OCI-LY7 (cell line): Measurements from ENCODE around the gene SLX4. TPM values are rescaled to one million over a fixed set of nuclear protein-coding genes. Genes with fewer than 3 reads are reported as not detected.

Experiments used
- BruUV-seq: library from RNA; stranded (reverse); fragments of 400-500 nt; replicated peaks from 2 replicates; lab custom pipeline; 2021; lab: Mats Ljungman, UMichigan
- CTCF ChIA-PET: fragments of 300-600 bp; sonication (Branson Sonifier 250); formaldehyde crosslinking; loops from one replicate; lab custom pipeline; 2022; ENCODE audit warnings: antibody characterized with exemption; ENCODE audit not compliant: unreplicated experiment; lab: Charles Lee
- POLR2A ChIA-PET: fragments of 300-600 bp; sonication (Branson Sonifier 250); formaldehyde crosslinking; loops from one replicate; lab custom pipeline; 2022; ENCODE audit warnings: antibody characterized with exemption; lab: Charles Lee
- DNase-seq: peaks from one replicate; pipeline ENCODE4 v3.0.0-alpha.2; 2015; ENCODE audit warnings: low spot score
- H2AFZ ChIP-seq: fragments of 200-600 bp; sonication (generic), shearing (Covaris generic); 2 replicates; pipeline ENCODE4 v1.6.1; 2014; ENCODE audit warnings: mild to moderate bottlenecking, antibody characterized with exemption, low read length, moderate library complexity
- H3K27ac ChIP-seq: fragments of 200-600 bp; sonication (generic); 2 replicates; pipeline ENCODE4 v1.5.1; 2014; ENCODE audit warnings: mixed run types, low read depth, mild to moderate bottlenecking, moderate library complexity, low read length, inconsistent platforms; ENCODE audit not compliant: poor library complexity, severe bottlenecking
- H3K36me3 ChIP-seq: fragments of 200-600 bp; sonication (generic); 2 replicates; pipeline ENCODE4 v1.6.1; 2014; ENCODE audit warnings: mild to moderate bottlenecking, antibody characterized with exemption, low read length, moderate library complexity, mixed read lengths; ENCODE audit not compliant: insufficient read depth
- H3K4me1 ChIP-seq: fragments of 200-600 bp; sonication (generic); 2 replicates; pipeline ENCODE4 v1.5.1; 2014; ENCODE audit warnings: mild to moderate bottlenecking, low read length; ENCODE audit not compliant: insufficient read depth, poor library complexity, severe bottlenecking
- H3K4me2 ChIP-seq: fragments of 200-600 bp; sonication (generic); 2 replicates; pipeline ENCODE4 v1.6.1; 2014; ENCODE audit warnings: mild to moderate bottlenecking, low read length
- H3K4me3 ChIP-seq: fragments of 200-600 bp; sonication (generic); 2 replicates; pipeline ENCODE4 v1.5.1; 2014; ENCODE audit warnings: mild to moderate bottlenecking, low read depth, low read length; ENCODE audit not compliant: poor library complexity, severe bottlenecking
- H3K79me2 ChIP-seq: fragments of 200-600 bp; sonication (generic); 2 replicates; pipeline ENCODE4 v1.6.1; 2016; ENCODE audit warnings: low read depth, mild to moderate bottlenecking, low read length, moderate library complexity, mixed read lengths; ENCODE audit not compliant: insufficient read depth
- H3K9me2 ChIP-seq: fragments of 200-600 bp; sonication (generic); 2 replicates; pipeline ENCODE4 v1.6.1; 2016; ENCODE audit warnings: mild to moderate bottlenecking, low read length, mixed read lengths; ENCODE audit not compliant: insufficient read depth
- H3K9me3 ChIP-seq: fragments of 200-600 bp; sonication (generic); 2 replicates; pipeline ENCODE4 v1.6.1; 2014; ENCODE audit warnings: mild to moderate bottlenecking, mixed run types, low read length, mixed read lengths
- H4K20me1 ChIP-seq: fragments of 200-600 bp; sonication (generic); 2 replicates; pipeline ENCODE4 v1.6.1; 2014; ENCODE audit warnings: mild to moderate bottlenecking, antibody characterized with exemption, low read length, moderate library complexity, mixed read lengths; ENCODE audit not compliant: insufficient read depth
- EZH2phosphoT487 ChIP-seq: fragments of 200-600 bp; sonication (generic); IDR thresholded peaks from 2 replicates; pipeline ENCODE4 v1.6.1; 2018; ENCODE audit warnings: low read depth, borderline replicate concordance, mild to moderate bottlenecking, mixed run types, antibody characterized with exemption, low read length, moderate library complexity, mixed read lengths
- intact Hi-C: fragments of 100-400 bp; cut with micrococcal nuclease; formaldehyde crosslinking; loops from one replicate; pipeline ENCODE4 v1.10.0; 2022; ENCODE audit not compliant: unreplicated experiment
- total RNA-seq, 2 experiments: library from RNA; depleted of rRNA in 1 of 2; stranded (reverse); fragments of >200 nt in 1 of 2; shearing (Covaris generic) in 1 of 2; gene quantifications; 2 replicates each; pipeline ENCODE4 v1.2.3, GENCODE V29; 2014 to 2022
- TF ChIP-seq, protein P1 (sequence below): fragments of 200-600 bp; sonication (generic); conservative IDR thresholded peaks from 2 replicates; pipeline ENCODE4 v1.5.1; 2014; ENCODE audit warnings: mild to moderate bottlenecking, antibody characterized with exemption, low read length, moderate library complexity, mixed read lengths

The SLX4 gene
- total RNA-seq, 2 experiments from 2014 or later = 13.2 to 35.7 TPM

DNA sequence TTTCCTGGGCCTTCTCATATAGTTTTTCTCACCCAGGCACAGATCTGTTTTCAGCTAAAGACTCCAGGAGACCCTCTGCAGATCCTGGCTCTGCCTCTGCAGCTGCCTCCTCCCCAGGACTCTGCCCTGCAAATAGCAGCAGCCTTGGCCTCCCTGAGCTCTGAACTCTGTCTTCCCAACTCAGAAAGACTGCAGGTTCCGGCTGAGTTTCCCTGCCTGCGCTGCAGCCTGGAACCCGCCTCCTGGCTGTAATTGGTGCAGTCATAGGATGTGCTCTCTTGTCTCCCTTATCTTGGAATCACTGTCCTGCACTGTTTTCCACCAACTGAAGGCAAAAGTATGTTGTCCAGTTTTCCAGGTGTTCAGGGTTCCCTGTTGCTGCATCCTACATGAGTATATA lies 28.8 kb upstream of the SLX4 start:
- no peak for DNase-seq
- Histone ChIP-seq H3K4me1 (peaks cover 17% of the 10 kb centered on the region), H3K4me3 (no peak overlapping the region), H3K79me2 (peaks cover 35% of the 10 kb centered on the region; the same call in 1 of the 2 replicates), H3K9me3 (no peaks in the 10 kb centered on the region), H3K9me2 (no peaks in the 10 kb centered on the region), H3K36me3 (peaks cover 29% of the 10 kb centered on the region; the same call in 1 of the 2 replicates), H3K4me2 (no peak overlapping the region), H4K20me1 (no peaks in the 10 kb centered on the region), H3K27ac (no peak overlapping the region), H2AFZ (no peak overlapping the region)
- TF ChIP-seq, protein P1, sequence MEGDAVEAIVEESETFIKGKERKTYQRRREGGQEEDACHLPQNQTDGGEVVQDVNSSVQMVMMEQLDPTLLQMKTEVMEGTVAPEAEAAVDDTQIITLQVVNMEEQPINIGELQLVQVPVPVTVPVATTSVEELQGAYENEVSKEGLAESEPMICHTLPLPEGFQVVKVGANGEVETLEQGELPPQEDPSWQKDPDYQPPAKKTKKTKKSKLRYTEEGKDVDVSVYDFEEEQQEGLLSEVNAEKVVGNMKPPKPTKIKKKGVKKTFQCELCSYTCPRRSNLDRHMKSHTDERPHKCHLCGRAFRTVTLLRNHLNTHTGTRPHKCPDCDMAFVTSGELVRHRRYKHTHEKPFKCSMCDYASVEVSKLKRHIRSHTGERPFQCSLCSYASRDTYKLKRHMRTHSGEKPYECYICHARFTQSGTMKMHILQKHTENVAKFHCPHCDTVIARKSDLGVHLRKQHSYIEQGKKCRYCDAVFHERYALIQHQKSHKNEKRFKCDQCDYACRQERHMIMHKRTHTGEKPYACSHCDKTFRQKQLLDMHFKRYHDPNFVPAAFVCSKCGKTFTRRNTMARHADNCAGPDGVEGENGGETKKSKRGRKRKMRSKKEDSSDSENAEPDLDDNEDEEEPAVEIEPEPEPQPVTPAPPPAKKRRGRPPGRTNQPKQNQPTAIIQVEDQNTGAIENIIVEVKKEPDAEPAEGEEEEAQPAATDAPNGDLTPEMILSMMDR = no peak
- no peak for TF ChIP-seq EZH2phosphoT487
- BruUV-seq = no TSS peak
- intact Hi-C loops = no loop called here
- ChIA-PET CTCF (no interaction called here), POLR2A (interaction anchor here (1.5 kb wide), 1 partner anchor 14 kb away, joined by 3 read pairs; no protein-coding TSS in a partner anchor)

DNA sequence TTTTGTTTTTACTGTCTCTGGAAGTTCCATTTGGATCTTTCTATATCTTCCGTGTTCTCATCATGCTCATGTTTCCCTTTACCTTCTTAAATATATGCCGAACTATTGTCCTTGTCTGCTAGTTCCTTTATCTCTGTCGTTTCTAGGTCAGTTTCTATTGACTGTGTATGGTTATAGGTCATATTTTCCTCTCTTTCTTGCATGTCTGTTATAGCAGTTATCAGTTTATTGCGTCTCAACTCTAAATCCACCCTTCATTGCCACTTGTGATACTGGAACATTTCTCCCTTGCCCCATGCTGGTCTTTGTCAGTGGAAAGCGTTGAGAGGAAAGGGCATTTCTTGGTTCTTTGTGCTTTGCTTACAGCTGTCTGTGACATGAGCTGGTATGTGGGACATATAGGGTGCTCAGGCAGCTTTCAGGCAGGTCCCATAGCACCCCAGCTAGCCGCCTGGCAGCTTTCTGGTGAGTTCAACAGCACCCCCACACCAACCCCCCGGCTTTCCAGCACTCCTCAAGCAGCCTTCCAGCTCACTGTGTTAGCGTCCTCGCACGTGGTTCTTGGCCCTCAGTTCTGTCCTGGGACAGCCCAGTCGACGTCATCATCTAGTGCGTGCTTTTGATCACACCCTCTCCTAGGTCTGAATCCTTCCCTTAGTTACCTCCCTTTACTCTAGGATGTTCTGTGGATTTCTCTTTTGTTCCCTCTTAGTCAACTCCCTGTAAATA lies 27.7 kb upstream of the SLX4 start:
- no peaks in the 10 kb centered on the region for H4K20me1 ChIP-seq
- BruUV-seq = no TSS peak
- H3K4me3 ChIP-seq = no peak overlapping the region
- no peak overlapping the region for H3K27ac ChIP-seq
- H2AFZ ChIP-seq = no peak overlapping the region
- DNase-seq = no peak
- no peak overlapping the region for H3K4me2 ChIP-seq
- H3K36me3 ChIP-seq = peaks cover 29% of the 10 kb centered on the region; the same call in 1 of the 2 replicates
- H3K9me3 ChIP-seq = no peaks in the 10 kb centered on the region
- H3K79me2 ChIP-seq = peaks cover 35% of the 10 kb centered on the region; the same call in 1 of the 2 replicates
- TF ChIP-seq, protein P1 = no peak
- TF ChIP-seq EZH2phosphoT487 = no peak
- no peaks in the 10 kb centered on the region for H3K9me2 ChIP-seq
- ChIA-PET CTCF (no interaction called here), POLR2A (interaction anchor here (1.5 kb wide), 1 partner anchor 13 kb away, joined by 3 read pairs; no protein-coding TSS in a partner anchor)
- intact Hi-C loops = no loop called here
- peaks cover 17% of the 10 kb centered on the region for H3K4me1 ChIP-seq
